ENCODE results near the gene PDIA5.

Gene PDIA5

GRCh38 chr3:123122525-123123315, 55.9 kb downstream of the PDIA5 start:
- DNase-seq: no peak

- no peak for DNase-seq
These were observed 57.1 kb downstream of the PDIA5 start for GRCh38 chr3:123123716-123124616.

GRCh38 chr3:123124971-123125370, 58.1 kb downstream of the PDIA5 start:
- no peak for DNase-seq

GRCh38 chr3:123126031-123126430, 59.2 kb downstream of the PDIA5 start:
- DNase-seq: no peak

DNA sequence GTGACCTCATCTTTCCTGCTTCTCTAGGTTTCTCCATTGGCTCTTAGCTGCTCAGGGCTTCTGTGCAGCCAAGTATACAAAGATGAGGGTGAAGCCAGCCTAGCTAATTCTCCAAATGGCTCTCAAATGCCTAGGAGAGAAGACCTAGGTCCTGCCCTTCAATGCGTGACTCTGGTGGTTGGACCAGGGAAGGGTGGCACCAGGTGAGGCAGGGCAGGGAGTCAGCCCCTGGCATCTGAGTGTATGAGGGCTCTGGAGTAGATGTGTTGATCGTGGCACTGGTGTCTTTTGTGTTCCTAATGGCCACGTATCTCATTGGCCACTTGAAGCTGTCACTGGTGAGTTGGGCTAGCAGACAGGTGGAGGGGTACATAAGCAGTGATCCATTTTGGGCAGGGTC, 59.8 kb downstream of the PDIA5 start:
- DNase-seq: no peak

- no peak for DNase-seq
These were observed 62.3 kb downstream of the PDIA5 start for GRCh38 chr3:123129092-123129491.

GRCh38 chr3:123129532-123129931, 62.7 kb downstream of the PDIA5 start:
- no peak for DNase-seq

- no peak for DNase-seq
These were observed 63.4 kb downstream of the PDIA5 start for GRCh38 chr3:123130079-123130750.

DNA sequence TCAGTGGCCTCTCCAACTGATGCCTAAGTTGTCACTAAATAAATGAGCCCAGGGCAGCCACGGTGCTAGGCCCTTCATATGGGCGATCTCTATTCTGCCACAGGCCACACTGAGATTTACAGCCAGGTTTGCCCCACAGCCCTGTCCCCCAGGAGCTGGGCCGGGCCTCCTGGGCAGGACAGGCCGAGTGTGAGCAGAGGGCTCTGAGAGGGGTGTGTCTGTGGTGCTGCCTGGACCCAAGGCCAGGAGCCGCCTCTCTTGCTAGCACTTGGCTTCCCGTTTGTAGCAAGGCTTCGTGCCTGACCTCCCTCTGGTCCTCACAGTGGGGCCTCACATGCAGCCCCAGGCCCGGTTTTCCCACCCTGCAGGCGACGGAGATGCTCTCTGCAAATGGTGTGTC, 67.8 kb downstream of the PDIA5 start:
- no peak for DNase-seq

GRCh38 chr3:123137001-123137400, 70.2 kb downstream of the PDIA5 start:
- no peak for DNase-seq

DNA sequence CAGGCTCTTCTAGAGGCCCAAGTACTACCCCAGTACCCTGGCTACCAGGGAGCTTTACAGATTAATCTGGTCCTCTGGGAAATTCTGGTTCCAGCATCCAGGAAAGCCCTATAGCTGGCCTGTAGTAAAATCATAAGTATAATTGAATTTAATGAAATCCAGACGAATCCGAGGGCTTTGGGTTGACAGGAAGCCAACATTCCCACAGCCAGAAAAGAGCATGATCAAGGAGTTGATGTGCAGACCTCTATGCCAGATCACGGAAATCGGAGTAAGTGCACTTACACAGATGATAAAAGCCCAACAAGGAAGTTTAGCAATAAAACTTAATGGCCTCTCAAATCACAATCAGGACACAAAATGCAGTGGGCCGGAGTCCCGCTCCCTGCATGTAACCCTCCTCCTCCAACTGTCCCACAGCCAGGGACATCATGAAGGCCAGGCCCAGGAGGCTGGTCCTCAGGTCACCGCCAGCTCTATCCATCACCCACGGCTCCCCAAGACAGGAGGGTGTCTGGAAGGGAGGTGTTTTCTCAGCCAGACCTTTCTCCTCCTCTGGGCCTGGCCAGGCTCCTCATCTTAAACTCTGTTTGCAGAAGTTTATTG, 72.1 kb downstream of the PDIA5 start:
- no peak for DNase-seq

- DNase-seq: no peak
These were observed 72.7 kb downstream of the PDIA5 start for GRCh38 chr3:123139522-123139921.

- DNase-seq: no peak
These were observed 73.7 kb downstream of the PDIA5 start for GRCh38 chr3:123140550-123140949.

- DNase-seq: no peak
These were observed 74.5 kb downstream of the PDIA5 start for GRCh38 chr3:123141276-123141675.

- no peak for DNase-seq
These were observed 77.0 kb downstream of the PDIA5 start for GRCh38 chr3:123143669-123144411.

DNA sequence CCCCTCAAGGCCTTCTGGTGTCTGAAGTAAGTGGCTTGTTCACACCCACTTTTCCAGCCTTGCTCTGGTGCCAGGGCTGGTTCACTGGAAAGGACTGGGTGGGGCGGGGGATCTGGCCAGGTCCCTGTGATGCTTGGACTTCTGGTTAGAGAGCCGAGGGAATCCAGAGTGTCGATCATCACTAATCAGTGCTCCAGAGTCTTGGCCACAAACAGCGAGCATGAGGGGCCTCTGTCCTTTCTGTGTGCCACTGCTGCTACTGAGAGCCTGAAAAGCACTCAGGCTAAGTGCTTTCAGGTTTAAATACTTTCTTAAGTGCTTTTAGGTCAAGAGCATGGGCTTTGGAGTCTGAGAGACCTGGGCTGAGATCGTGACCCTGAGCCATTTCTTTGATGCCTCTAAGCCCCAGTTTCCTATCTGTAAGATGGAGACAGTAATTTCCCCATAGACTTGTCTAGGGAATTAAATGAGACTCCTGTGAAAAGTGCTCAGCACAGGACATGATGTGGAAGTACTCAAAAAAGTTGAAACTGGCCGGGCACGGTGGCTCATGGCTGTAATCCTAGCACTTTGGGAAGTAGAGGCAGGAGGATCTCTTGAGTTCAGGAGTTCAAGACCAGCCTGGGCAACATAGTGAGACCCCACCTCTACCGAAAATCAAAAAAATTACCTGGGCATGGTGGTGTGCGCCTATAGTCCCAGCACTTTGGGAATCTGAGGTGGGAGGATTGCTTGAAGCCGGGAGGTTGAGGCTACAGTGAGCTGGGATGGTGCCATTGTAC, 81.1 kb downstream of the PDIA5 start:
- no peak for DNase-seq

GRCh38 chr3:123148772-123149171, 81.9 kb downstream of the PDIA5 start:
- no peak for DNase-seq

GRCh38 chr3:123149525-123149924, 82.7 kb downstream of the PDIA5 start:
- DNase-seq: no peak

GRCh38 chr3:123150449-123151215, 83.8 kb downstream of the PDIA5 start:
- DNase-seq: no peak

GRCh38 chr3:123151251-123151705, 84.5 kb downstream of the PDIA5 start:
- no peak for DNase-seq

All from activated effector memory CD4-positive, alpha-beta T cell treated with Interleukin-2 at 50 U/mL for 16 hours (primary cell).